HepG2 (cell line): ENCODE results near the gene MAPK13. TPM values are rescaled to one million over a fixed set of nuclear protein-coding genes. Genes with fewer than 3 reads are reported as not detected.

Experiments used
- ATAC-seq: fragments of 200-7000 bp; cut with Tn5 transposase; 3 replicates; pipeline ENCODE4 v1.9.1; 2020; ENCODE audit warnings: mild to moderate bottlenecking, moderate library complexity
- BruUV-seq: library from RNA; stranded (reverse); fragments of 400-500 nt; replicated peaks from 2 replicates; lab custom pipeline; 2021; lab: Mats Ljungman, UMichigan
- CTCF ChIA-PET: fragments of 300-600 bp; formaldehyde crosslinking; extraction: SDS; loops from one replicate; lab custom pipeline; 2021; ENCODE audit warnings: low total read pairs, inconsistent platforms, low intra/inter-chr PET ratio; lab: Yijun Ruan, JAX
- POLR2A ChIA-PET: fragments of 350-600 bp; sonication (Branson Sonifier 250); formaldehyde crosslinking; loops from one replicate; lab custom pipeline; 2020; ENCODE audit warnings: antibody characterized with exemption, inconsistent platforms; lab: Yijun Ruan, JAX
- DNase-seq: peaks from one replicate; pipeline ENCODE4 v3.0.0-alpha.2; 2015; ENCODE audit warnings: low spot score
- FAIRE-seq: peaks from 3 replicates; lab custom pipeline; 2011; peaks lifted over from hg19 to GRCh38; lab: Jason Lieb, UNC
- H2AFZ ChIP-seq: one replicate; pipeline ENCODE4 v1.6.1; 2011; ENCODE audit warnings: low read length, inconsistent platforms
- H3K27ac ChIP-seq: fragments of 300-600 bp; 3 replicates; pipeline ENCODE4 v1.8.0; 2011; ENCODE audit warnings: mixed run types, mild to moderate bottlenecking, mixed read lengths, low read length, inconsistent platforms; ENCODE audit not compliant: insufficient read depth; ENCODE audit errors: extremely low read length
- H3K27me3 ChIP-seq, 2 experiments: fragments of 200-600 bp in 1 of 2; 2 replicates in 1 of 2; 3 replicates in 1 of 2; pipeline versions ENCODE4 v1.6.0 to v1.8.0; 2011; ENCODE audit warnings: low read length in 2 of 2, mild to moderate bottlenecking in 2 of 2, moderate library complexity in 2 of 2, inconsistent platforms in 1 of 2; ENCODE audit not compliant: insufficient read depth in 2 of 2, control insufficient read depth in 1 of 2
- H3K36me3 ChIP-seq, 2 experiments: fragments of 200-600 bp in 1 of 2; replicated peaks in 1 of 2; 2 replicates in 1 of 2; 3 replicates in 1 of 2; pipeline versions ENCODE4 v1.5.1 to v1.8.0; 2011; ENCODE audit warnings: low read length in 2 of 2, inconsistent platforms in 1 of 2; ENCODE audit not compliant: insufficient read depth in 2 of 2, control insufficient read depth in 1 of 2
- H3K4me1 ChIP-seq: 2 replicates; pipeline ENCODE4 v1.5.1; 2012; ENCODE audit warnings: low read length, inconsistent platforms; ENCODE audit not compliant: insufficient read depth
- H3K4me2 ChIP-seq: 2 replicates; pipeline ENCODE4 v1.6.0; 2011; ENCODE audit warnings: low read depth, low read length, inconsistent platforms
- H3K4me3 ChIP-seq, 3 experiments: fragments of 200-600 bp in 1 of 3; sonication (generic), shearing (Covaris generic) in 1 of 3; replicated peaks in 1 of 3; 2 replicates each; pipeline ENCODE4 v1.5.1; 2011 to 2016; ENCODE audit warnings: low read length in 3 of 3, inconsistent platforms in 2 of 3, low read depth in 2 of 3, mild to moderate bottlenecking in 2 of 3, control low read depth in 1 of 3, mixed read lengths in 1 of 3; ENCODE audit not compliant: insufficient read depth in 1 of 3
- H3K79me2 ChIP-seq: one replicate; pipeline ENCODE4 v1.6.1; 2011; ENCODE audit warnings: low read length, inconsistent platforms; ENCODE audit not compliant: insufficient read depth
- H3K9ac ChIP-seq: 2 replicates; pipeline ENCODE4 v1.6.0; 2011; ENCODE audit warnings: mild to moderate bottlenecking, low read depth, low read length, inconsistent platforms; ENCODE audit not compliant: insufficient read depth
- H3K9me3 ChIP-seq: 2 replicates; pipeline ENCODE4 v1.5.1; 2012; ENCODE audit warnings: mild to moderate bottlenecking, low read length
- H4K20me1 ChIP-seq: 2 replicates; pipeline ENCODE4 v1.6.0; 2011; ENCODE audit warnings: inconsistent platforms, mild to moderate bottlenecking, low read length, moderate library complexity; ENCODE audit not compliant: insufficient read depth
- MTA3 ChIP-seq: sonication (generic); formaldehyde crosslinking; IDR thresholded peaks from 2 replicates; pipeline ENCODE4 v1.4.0; 2020; ENCODE audit warnings: missing genetic modification reagents
- RBM39 ChIP-seq: fragments of 200-400 bp; formaldehyde crosslinking; IDR thresholded peaks from one replicate; pipeline ENCODE4 v1.6.1; 2018; ENCODE audit warnings: antibody characterized with exemption, mild to moderate bottlenecking, low read depth, low read length; ENCODE audit not compliant: poor library complexity, severe bottlenecking
- ZNF747 ChIP-seq: sonication (generic); formaldehyde crosslinking; IDR thresholded peaks from 2 replicates; pipeline ENCODE4 v1.8.1; 2023; ENCODE audit warnings: missing genetic modification reagents, mild to moderate bottlenecking, borderline replicate concordance
- WGBS: methylation state at CpG from one replicate; pipeline ENCODE4 v1.1.6; 2017; ENCODE audit warnings: low lambda C conversion rate; 5-methylcytosine and 5-hydroxymethylcytosine counted together
- in situ Hi-C: cut with HindIII; loops from 2 replicates; pipeline ENCODE4 v1.10.0; 2017; ENCODE audit warnings: low pct_unique_long_range_greater_than_20kb; ENCODE audit not compliant: extremely low pct_ligation_motif_present
- intact Hi-C: fragments of 100-400 bp; cut with micrococcal nuclease; formaldehyde crosslinking; loops from one replicate; pipeline ENCODE4 v1.10.0; 2022; ENCODE audit not compliant: unreplicated experiment
- polyA plus RNA-seq, 8 experiments: library from polyadenylated mRNA; depleted of rRNA in 3 of 8; stranded (reverse) in 7 of 8; unstranded in 1 of 8; fragments of >200 nt; fragmentation: Illumina TruSeq in 4 of 8; extraction: Trizol in 4 of 8; gene quantifications; 2 replicates each; pipeline versions ENCODE4 v1.2.1 to v1.2.3, GENCODE V29; 2011 to 2016; ENCODE audit warnings: low read depth in 4 of 8, missing spikeins in 1 of 8, mixed read lengths in 1 of 8; ENCODE audit not compliant: insufficient read depth in 1 of 8
- total RNA-seq, 5 experiments: library from RNA; depleted of rRNA; stranded (reverse); fragments of >200 nt; fragmentation: Illumina TruSeq; extraction: Trizol; gene quantifications; 2 replicates each; pipeline ENCODE4 v1.2.3, GENCODE V29; 2016; ENCODE audit warnings: low read depth in 1 of 5
- TF ChIP-seq, protein P1 (sequence below): sonication (generic); formaldehyde crosslinking; IDR thresholded peaks from 2 replicates; pipeline ENCODE4 v1.4.0; 2020; ENCODE audit warnings: mild to moderate bottlenecking, missing genetic modification reagents, borderline replicate concordance
- TF ChIP-seq, protein P2 (sequence below): sonication (generic); formaldehyde crosslinking; IDR thresholded peaks from 2 replicates; pipeline ENCODE4 v1.4.0; 2020; ENCODE audit warnings: missing genetic modification reagents
- TF ChIP-seq, protein P3 (sequence below): sonication (generic); formaldehyde crosslinking; IDR thresholded peaks from 2 replicates; pipeline ENCODE4 v1.4.0; 2020; ENCODE audit warnings: mild to moderate bottlenecking, missing genetic modification reagents

The MAPK13 gene
- total and polyA plus RNA-seq, 2 of the 13 experiments (the other 11 are each of a cell fraction or from before 2014, with no cell fraction given): 12.7 to 43.4 TPM

DNA sequence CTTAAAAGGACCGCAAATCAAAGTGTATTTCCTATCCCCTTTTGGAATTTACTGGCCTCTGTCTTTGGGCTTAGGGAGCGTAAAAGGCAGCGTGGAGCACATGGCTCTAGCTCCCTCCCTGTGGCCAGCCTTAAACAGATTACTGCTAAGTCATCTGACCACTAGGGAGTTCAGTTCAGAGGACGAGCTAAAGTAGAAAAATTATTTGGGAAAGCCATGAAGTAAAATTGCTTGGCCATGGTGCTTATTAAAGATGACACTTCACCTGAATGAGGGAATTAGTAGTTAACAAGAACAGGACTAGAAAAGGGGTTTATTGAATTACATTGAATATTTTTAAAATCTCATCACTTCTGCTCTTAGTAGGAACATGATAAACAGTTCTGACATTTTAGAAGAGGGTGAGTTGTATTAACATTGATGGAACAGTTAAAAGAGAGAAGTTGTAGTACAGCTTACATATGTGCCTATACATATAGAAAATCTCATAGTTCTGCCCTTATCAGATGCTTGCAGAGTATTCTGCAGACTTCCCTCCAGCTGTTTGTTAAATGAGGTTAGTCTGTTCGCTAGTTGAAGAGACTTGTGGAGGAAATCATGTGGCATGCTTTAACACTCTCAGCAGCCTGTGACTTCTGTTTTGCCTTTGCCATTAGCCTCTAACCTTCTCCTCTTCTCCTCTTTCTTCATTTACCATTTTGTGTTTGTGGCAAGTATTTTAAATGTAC is 31.2 kb upstream of the MAPK13 start:
- H2AFZ ChIP-seq: no peak overlapping the region
- intact Hi-C loops: no loop called here
- BruUV-seq: no TSS peak

More for the DNA sequence above, 31.2 kb upstream of the MAPK13 start:
- no peak overlapping the region for H3K9ac ChIP-seq
- TF ChIP-seq, protein P1, sequence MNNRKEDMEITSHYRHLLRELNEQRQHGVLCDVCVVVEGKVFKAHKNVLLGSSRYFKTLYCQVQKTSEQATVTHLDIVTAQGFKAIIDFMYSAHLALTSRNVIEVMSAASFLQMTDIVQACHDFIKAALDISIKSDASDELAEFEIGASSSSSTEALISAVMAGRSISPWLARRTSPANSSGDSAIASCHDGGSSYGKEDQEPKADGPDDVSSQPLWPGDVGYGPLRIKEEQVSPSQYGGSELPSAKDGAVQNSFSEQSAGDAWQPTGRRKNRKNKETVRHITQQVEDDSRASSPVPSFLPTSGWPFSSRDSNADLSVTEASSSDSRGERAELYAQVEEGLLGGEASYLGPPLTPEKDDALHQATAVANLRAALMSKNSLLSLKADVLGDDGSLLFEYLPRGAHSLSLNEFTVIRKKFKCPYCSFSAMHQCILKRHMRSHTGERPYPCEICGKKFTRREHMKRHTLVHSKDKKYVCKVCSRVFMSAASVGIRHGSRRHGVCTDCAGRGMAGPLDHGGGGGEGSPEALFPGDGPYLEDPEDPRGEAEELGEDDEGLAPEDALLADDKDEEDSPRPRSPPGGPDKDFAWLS (CRISPR knock-in tag): no peak
- TF ChIP-seq, protein P2, sequence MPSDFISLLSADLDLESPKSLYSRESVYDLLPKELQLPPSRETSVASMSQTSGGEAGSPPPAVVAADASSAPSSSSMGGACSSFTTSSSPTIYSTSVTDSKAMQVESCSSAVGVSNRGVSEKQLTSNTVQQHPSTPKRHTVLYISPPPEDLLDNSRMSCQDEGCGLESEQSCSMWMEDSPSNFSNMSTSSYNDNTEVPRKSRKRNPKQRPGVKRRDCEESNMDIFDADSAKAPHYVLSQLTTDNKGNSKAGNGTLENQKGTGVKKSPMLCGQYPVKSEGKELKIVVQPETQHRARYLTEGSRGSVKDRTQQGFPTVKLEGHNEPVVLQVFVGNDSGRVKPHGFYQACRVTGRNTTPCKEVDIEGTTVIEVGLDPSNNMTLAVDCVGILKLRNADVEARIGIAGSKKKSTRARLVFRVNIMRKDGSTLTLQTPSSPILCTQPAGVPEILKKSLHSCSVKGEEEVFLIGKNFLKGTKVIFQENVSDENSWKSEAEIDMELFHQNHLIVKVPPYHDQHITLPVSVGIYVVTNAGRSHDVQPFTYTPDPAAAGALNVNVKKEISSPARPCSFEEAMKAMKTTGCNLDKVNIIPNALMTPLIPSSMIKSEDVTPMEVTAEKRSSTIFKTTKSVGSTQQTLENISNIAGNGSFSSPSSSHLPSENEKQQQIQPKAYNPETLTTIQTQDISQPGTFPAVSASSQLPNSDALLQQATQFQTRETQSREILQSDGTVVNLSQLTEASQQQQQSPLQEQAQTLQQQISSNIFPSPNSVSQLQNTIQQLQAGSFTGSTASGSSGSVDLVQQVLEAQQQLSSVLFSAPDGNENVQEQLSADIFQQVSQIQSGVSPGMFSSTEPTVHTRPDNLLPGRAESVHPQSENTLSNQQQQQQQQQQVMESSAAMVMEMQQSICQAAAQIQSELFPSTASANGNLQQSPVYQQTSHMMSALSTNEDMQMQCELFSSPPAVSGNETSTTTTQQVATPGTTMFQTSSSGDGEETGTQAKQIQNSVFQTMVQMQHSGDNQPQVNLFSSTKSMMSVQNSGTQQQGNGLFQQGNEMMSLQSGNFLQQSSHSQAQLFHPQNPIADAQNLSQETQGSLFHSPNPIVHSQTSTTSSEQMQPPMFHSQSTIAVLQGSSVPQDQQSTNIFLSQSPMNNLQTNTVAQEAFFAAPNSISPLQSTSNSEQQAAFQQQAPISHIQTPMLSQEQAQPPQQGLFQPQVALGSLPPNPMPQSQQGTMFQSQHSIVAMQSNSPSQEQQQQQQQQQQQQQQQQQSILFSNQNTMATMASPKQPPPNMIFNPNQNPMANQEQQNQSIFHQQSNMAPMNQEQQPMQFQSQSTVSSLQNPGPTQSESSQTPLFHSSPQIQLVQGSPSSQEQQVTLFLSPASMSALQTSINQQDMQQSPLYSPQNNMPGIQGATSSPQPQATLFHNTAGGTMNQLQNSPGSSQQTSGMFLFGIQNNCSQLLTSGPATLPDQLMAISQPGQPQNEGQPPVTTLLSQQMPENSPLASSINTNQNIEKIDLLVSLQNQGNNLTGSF (CRISPR knock-in tag): no peak
- TF ChIP-seq ZNF747 (CRISPR knock-in tag): no peak
- no peak for TF ChIP-seq MTA3 (CRISPR knock-in tag)
- no peak for TF ChIP-seq RBM39
- TF ChIP-seq, protein P3, sequence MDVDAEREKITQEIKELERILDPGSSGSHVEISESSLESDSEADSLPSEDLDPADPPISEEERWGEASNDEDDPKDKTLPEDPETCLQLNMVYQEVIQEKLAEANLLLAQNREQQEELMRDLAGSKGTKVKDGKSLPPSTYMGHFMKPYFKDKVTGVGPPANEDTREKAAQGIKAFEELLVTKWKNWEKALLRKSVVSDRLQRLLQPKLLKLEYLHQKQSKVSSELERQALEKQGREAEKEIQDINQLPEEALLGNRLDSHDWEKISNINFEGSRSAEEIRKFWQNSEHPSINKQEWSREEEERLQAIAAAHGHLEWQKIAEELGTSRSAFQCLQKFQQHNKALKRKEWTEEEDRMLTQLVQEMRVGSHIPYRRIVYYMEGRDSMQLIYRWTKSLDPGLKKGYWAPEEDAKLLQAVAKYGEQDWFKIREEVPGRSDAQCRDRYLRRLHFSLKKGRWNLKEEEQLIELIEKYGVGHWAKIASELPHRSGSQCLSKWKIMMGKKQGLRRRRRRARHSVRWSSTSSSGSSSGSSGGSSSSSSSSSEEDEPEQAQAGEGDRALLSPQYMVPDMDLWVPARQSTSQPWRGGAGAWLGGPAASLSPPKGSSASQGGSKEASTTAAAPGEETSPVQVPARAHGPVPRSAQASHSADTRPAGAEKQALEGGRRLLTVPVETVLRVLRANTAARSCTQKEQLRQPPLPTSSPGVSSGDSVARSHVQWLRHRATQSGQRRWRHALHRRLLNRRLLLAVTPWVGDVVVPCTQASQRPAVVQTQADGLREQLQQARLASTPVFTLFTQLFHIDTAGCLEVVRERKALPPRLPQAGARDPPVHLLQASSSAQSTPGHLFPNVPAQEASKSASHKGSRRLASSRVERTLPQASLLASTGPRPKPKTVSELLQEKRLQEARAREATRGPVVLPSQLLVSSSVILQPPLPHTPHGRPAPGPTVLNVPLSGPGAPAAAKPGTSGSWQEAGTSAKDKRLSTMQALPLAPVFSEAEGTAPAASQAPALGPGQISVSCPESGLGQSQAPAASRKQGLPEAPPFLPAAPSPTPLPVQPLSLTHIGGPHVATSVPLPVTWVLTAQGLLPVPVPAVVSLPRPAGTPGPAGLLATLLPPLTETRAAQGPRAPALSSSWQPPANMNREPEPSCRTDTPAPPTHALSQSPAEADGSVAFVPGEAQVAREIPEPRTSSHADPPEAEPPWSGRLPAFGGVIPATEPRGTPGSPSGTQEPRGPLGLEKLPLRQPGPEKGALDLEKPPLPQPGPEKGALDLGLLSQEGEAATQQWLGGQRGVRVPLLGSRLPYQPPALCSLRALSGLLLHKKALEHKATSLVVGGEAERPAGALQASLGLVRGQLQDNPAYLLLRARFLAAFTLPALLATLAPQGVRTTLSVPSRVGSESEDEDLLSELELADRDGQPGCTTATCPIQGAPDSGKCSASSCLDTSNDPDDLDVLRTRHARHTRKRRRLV (CRISPR knock-in tag): no peak
- FAIRE-seq: peak; percentile 18
- ATAC-seq: no peak
- H3K79me2 ChIP-seq: no peaks in the 10 kb centered on the region
- no peak overlapping the region for H3K27ac ChIP-seq
- in situ Hi-C loops: loop anchor here (5.0 kb wide), 1 partner anchor 72 kb away; the partner anchor contains the start of gene MAPK14
- CTCF ChIA-PET: no interaction called here
- no peak overlapping the region for H3K4me2 ChIP-seq
- H4K20me1 ChIP-seq: no peaks in the 10 kb centered on the region
- H3K4me1 ChIP-seq: peaks cover 38% of the 10 kb centered on the region
- WGBS: 96% methylated on average over 5 of the region's 5 CpGs
- H3K4me3 ChIP-seq: no peak overlapping the region
- DNase-seq: no peak
- H3K36me3 ChIP-seq: peaks cover 15 to 42% of the 10 kb centered on the region in 2 experiments
- no peaks in the 10 kb centered on the region for H3K9me3 ChIP-seq
- no peaks in the 10 kb centered on the region for H3K27me3 ChIP-seq
- POLR2A ChIA-PET: interaction anchor here (1.0 kb wide), 1 partner anchor 70 kb away, joined by 3 read pairs; no protein-coding TSS in a partner anchor
